ENCODE measurements around the gene PALLD. TPM values are rescaled to one million over a fixed set of nuclear protein-coding genes. Genes with fewer than 3 reads are reported as not detected.

The PALLD gene
- total RNA-seq, 1 experiment from 2014 or later = 26.7 TPM

DNA sequence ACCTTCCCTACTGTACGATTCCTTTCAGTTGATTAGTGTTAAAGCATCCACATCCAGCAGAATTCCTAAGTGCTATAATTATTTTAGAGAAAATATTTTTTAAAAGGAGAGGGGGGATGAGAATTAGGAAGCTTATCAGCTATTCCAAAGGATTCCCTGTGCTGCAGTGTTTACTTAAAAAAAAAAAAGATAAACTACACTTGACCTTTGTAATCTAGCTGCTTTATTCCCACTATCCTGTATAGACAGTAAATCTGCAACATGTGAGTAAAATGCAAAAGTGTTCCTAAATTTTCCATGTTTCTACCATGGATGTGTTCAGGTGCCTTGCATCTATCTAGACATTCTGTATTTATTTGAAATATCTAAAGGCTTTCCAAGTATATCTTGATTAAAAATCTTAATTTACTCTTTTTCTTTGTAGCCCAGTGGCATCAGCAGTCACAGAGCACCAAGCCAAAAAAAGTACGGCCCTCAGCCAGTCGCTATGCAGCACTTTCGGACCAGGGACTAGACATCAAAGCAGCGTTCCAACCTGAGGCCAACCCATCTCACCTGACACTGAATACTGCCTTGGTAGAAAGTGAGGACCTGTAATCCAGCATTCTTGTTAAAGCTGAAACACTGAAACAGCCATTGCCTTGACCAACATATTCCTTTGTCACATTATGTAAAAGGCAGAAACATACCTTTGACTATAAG is 429.1 kb downstream of the PALLD start:
- H2AFZ ChIP-seq (ENCODE audit: low read length) = no peak overlapping the region
- H3K4me1 ChIP-seq (ENCODE audit: insufficient read depth, low read length) = no peaks in the 10 kb centered on the region
- BruUV-seq (replicated peaks) = no TSS peak
- ChIA-PET POLR2A (ENCODE audit: unreplicated experiment) (no interaction called here), CTCF (no interaction called here)
- H3K27me3 ChIP-seq (ENCODE audit: low read length) = no peaks in the 10 kb centered on the region
- H4K20me1 ChIP-seq (ENCODE audit: low read length) = no peaks in the 10 kb centered on the region
- H3K36me3 ChIP-seq (ENCODE audit: low read depth, low read length) = peaks cover 57% of the 10 kb centered on the region
- H3K27ac ChIP-seq (ENCODE audit: low read length) = no peak overlapping the region
- intact Hi-C loops (cut with micrococcal nuclease) = no loop called here
- TF ChIP-seq EZH2 (IDR thresholded peaks at IDR 0.05; ENCODE audit: low read length, unreplicated experiment) = no peak
- no peak for TF ChIP-seq EZH2phosphoT487 (IDR thresholded peaks at IDR 0.05; ENCODE audit: borderline replicate concordance, low read length)
- no peak for TF ChIP-seq CTCF (conservative IDR thresholded peaks at IDR 0.05; ENCODE audit: low read depth, low read length)
- ATAC-seq (no peak), DNase-seq (no peak)
- H3K4me2 ChIP-seq (ENCODE audit: low read length) = no peak overlapping the region
- H3K79me2 ChIP-seq (ENCODE audit: low read length) = no peaks in the 10 kb centered on the region
- H3K9me2 ChIP-seq (replicated peaks; ENCODE audit: low read length) = no peaks in the 10 kb centered on the region
- H3K9ac ChIP-seq (ENCODE audit: low read length) = no peak overlapping the region
- H3K9me3 ChIP-seq (ENCODE audit: low read length) = no peaks in the 10 kb centered on the region
- no peak overlapping the region for H3K4me3 ChIP-seq (ENCODE audit: low read length)
- H3F3A ChIP-seq (ENCODE audit: low read length, unreplicated experiment) = no peaks in the 10 kb centered on the region

DNA sequence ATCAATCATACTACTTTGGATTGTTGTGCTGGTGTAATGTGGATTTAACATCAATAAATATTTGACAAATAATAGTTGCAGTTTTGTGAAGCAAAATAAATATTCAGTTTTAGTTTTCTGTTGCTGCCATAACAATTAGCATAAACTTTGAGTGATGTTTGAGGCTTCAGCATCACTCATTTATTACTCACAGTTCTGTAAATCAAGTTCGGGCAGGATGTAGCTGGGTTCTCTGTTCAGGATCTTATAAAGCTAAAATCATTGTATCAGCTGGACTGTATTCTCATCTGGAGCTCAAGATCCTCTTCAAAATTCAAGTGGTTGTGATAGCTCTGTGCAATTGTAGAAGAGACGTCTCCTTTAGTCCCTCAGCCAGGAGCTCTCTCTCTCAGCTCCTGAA is 431.5 kb downstream of the PALLD start:
- no TSS peak for BruUV-seq (replicated peaks)
- TF ChIP-seq EZH2phosphoT487 (IDR thresholded peaks at IDR 0.05; ENCODE audit: borderline replicate concordance, low read length) = no peak
- TF ChIP-seq EZH2 (IDR thresholded peaks at IDR 0.05; ENCODE audit: low read length, unreplicated experiment) = no peak

DNA sequence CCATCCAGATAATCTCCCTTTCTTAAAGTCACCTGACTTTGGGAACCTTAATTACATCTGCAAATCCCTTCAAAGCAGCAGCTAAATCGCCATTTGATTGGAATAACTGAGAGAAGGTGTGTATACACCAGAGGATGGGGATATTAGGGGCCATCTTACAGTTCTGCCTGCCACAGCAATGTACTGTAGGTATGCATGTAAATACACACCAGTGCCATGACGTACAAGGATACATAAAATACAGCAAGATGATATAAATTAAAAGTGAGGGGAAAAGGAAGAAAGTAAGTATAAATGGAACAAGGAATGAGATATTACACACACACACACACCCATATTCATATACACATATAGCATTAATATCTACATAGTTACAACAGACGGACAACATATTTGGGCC is 432.0 kb downstream of the PALLD start:
- POLR2A ChIA-PET (ENCODE audit: unreplicated experiment) = no interaction called here
- Histone ChIP-seq H3K79me2 (ENCODE audit: low read length) (no peaks in the 10 kb centered on the region), H2AFZ (ENCODE audit: low read length) (no peak overlapping the region), H3K27me3 (ENCODE audit: low read length) (no peaks in the 10 kb centered on the region), H3K4me2 (ENCODE audit: low read length) (no peak overlapping the region), H3K9me2 (replicated peaks; ENCODE audit: low read length) (no peaks in the 10 kb centered on the region), H3K4me3 (ENCODE audit: low read length) (no peak overlapping the region), H3K36me3 (ENCODE audit: low read depth, low read length) (peaks cover 56% of the 10 kb centered on the region), H3F3A (ENCODE audit: low read length, unreplicated experiment) (no peaks in the 10 kb centered on the region), H4K20me1 (ENCODE audit: low read length) (no peaks in the 10 kb centered on the region), H3K27ac (ENCODE audit: low read length) (no peak overlapping the region), H3K9ac (ENCODE audit: low read length) (no peak overlapping the region), H3K4me1 (ENCODE audit: insufficient read depth, low read length) (no peaks in the 10 kb centered on the region), H3K9me3 (ENCODE audit: low read length) (peaks cover 10% of the 10 kb centered on the region; the same call in 1 of the 2 replicates)
- intact Hi-C loops (cut with micrococcal nuclease) = no loop called here
- no peak for ATAC-seq
- no TSS peak for BruUV-seq (replicated peaks)
- CTCF ChIA-PET = no interaction called here
- DNase-seq = no peak
- TF ChIP-seq EZH2 (IDR thresholded peaks at IDR 0.05; ENCODE audit: low read length, unreplicated experiment) (no peak), EZH2phosphoT487 (IDR thresholded peaks at IDR 0.05; ENCODE audit: borderline replicate concordance, low read length) (no peak), CTCF (conservative IDR thresholded peaks at IDR 0.05; ENCODE audit: low read depth, low read length) (no peak)

More for the DNA sequence above, 431.5 kb downstream of the PALLD start:
- H3K9me2 ChIP-seq (replicated peaks; ENCODE audit: low read length) = no peaks in the 10 kb centered on the region
- ATAC-seq (no peak), DNase-seq (no peak)
- intact Hi-C loops (cut with micrococcal nuclease) = no loop called here
- no peak overlapping the region for H3K27ac ChIP-seq (ENCODE audit: low read length)
- no peak overlapping the region for H3K9ac ChIP-seq (ENCODE audit: low read length)
- H3K9me3 ChIP-seq (ENCODE audit: low read length) = peaks cover 10% of the 10 kb centered on the region; the same call in 1 of the 2 replicates
- peaks cover 56% of the 10 kb centered on the region for H3K36me3 ChIP-seq (ENCODE audit: low read depth, low read length)
- POLR2A ChIA-PET (ENCODE audit: unreplicated experiment) = no interaction called here
- CTCF ChIA-PET = no interaction called here
- H3K4me3 ChIP-seq (ENCODE audit: low read length) = no peak overlapping the region
- H3F3A ChIP-seq (ENCODE audit: low read length, unreplicated experiment) = no peaks in the 10 kb centered on the region
- no peaks in the 10 kb centered on the region for H3K27me3 ChIP-seq (ENCODE audit: low read length)
- H3K4me1 ChIP-seq (ENCODE audit: insufficient read depth, low read length) = no peaks in the 10 kb centered on the region
- no peaks in the 10 kb centered on the region for H4K20me1 ChIP-seq (ENCODE audit: low read length)
- no peaks in the 10 kb centered on the region for H3K79me2 ChIP-seq (ENCODE audit: low read length)
- H3K4me2 ChIP-seq (ENCODE audit: low read length) = no peak overlapping the region
- no peak overlapping the region for H2AFZ ChIP-seq (ENCODE audit: low read length)
